WTC11 (cell line): Measurements from ENCODE around the gene NKAIN2. TPM values are rescaled to one million over a fixed set of nuclear protein-coding genes. Genes with fewer than 3 reads are reported as not detected.

Source experiments
- ATAC-seq: fragments of 200-7000 bp; cut with Tn5 transposase; 2 replicates; pipeline ENCODE4 v1.10.0; 2021; ENCODE audit warnings: mild to moderate bottlenecking, moderate library complexity
- CTCF ChIA-PET: fragments of 300-600 bp; sonication (Branson Sonifier 250); formaldehyde crosslinking; loops from one replicate; lab custom pipeline; 2021; ENCODE audit warnings: antibody characterized with exemption; lab: Charles Lee
- POLR2A ChIA-PET: fragments of 350-600 bp; sonication (Branson Sonifier 250); formaldehyde crosslinking; loops from one replicate; lab custom pipeline; 2021; ENCODE audit warnings: antibody characterized with exemption; lab: Charles Lee
- DNase-seq: peaks from one replicate; pipeline ENCODE4 v3.0.0; 2021; ENCODE audit warnings: low spot score
- H3K27ac Mint-ChIP-seq: 2 replicates; pipeline ENCODE4 v1.8.0; 2021; ENCODE audit warnings: mixed read lengths
- H3K27me3 Mint-ChIP-seq: 2 replicates; pipeline ENCODE4 v1.8.0; 2021; ENCODE audit warnings: low read depth, mild to moderate bottlenecking, moderate library complexity, mixed read lengths
- H3K36me3 Mint-ChIP-seq: 2 replicates; pipeline ENCODE4 v1.8.0; 2021; ENCODE audit warnings: mixed read lengths
- H3K4me1 Mint-ChIP-seq: 2 replicates; pipeline ENCODE4 v1.8.0; 2022; ENCODE audit warnings: mixed read lengths
- H3K4me3 Mint-ChIP-seq: 2 replicates; pipeline ENCODE4 v1.8.0; 2021; ENCODE audit warnings: mild to moderate bottlenecking, moderate library complexity, mixed read lengths
- H3K9me3 Mint-ChIP-seq: 2 replicates; pipeline ENCODE4 v1.8.0; 2021; ENCODE audit warnings: mixed read lengths
- AFF4 ChIP-seq: sonication (generic); formaldehyde crosslinking; IDR thresholded peaks from 2 replicates; pipeline ENCODE4 v1.8.1; 2023; ENCODE audit warnings: mild to moderate bottlenecking, missing genetic modification reagents, borderline replicate concordance
- ARID4B ChIP-seq: sonication (generic); formaldehyde crosslinking; IDR thresholded peaks from 2 replicates; pipeline ENCODE4 v1.8.0; 2023; ENCODE audit warnings: missing genetic modification reagents, mild to moderate bottlenecking, borderline replicate concordance
- ATF1 ChIP-seq: sonication (generic); formaldehyde crosslinking; IDR thresholded peaks from 2 replicates; pipeline ENCODE4 v1.8.1; 2023; ENCODE audit warnings: mild to moderate bottlenecking, moderate library complexity, missing genetic modification reagents
- CREM ChIP-seq: sonication (generic); formaldehyde crosslinking; IDR thresholded peaks from 2 replicates; pipeline ENCODE4 v1.8.1; 2022; ENCODE audit warnings: mild to moderate bottlenecking, missing genetic modification reagents, moderate library complexity
- E2F1 ChIP-seq: sonication (generic); formaldehyde crosslinking; IDR thresholded peaks from 2 replicates; pipeline ENCODE4 v1.8.0; 2022; ENCODE audit warnings: mild to moderate bottlenecking, missing genetic modification reagents
- ESRRA ChIP-seq: sonication (generic); formaldehyde crosslinking; IDR thresholded peaks from 2 replicates; pipeline ENCODE4 v1.8.1; 2022; ENCODE audit warnings: mild to moderate bottlenecking, missing genetic modification reagents, borderline replicate concordance
- FOXP1 ChIP-seq: sonication (generic); formaldehyde crosslinking; IDR thresholded peaks from 2 replicates; pipeline ENCODE4 v1.8.0; 2022; ENCODE audit warnings: missing genetic modification reagents, mild to moderate bottlenecking, moderate library complexity, borderline replicate concordance
- GRHL2 ChIP-seq: fragments of 250-450 bp; sonication (Bioruptor Pico); IDR thresholded peaks from 2 replicates; pipeline ENCODE4 v1.8.0; 2022; ENCODE audit warnings: mild to moderate bottlenecking, moderate library complexity; ENCODE audit not compliant: insufficient replicate concordance, severe bottlenecking
- MYBL2 ChIP-seq: sonication (generic); formaldehyde crosslinking; IDR thresholded peaks from 2 replicates; pipeline ENCODE4 v1.8.1; 2023; ENCODE audit warnings: mild to moderate bottlenecking, moderate library complexity, missing genetic modification reagents
- NFATC4 ChIP-seq: fragments of 250-450 bp; sonication (Bioruptor Pico); IDR thresholded peaks from 2 replicates; pipeline ENCODE4 v1.9.0; 2021; ENCODE audit warnings: mild to moderate bottlenecking
- PRRX2 ChIP-seq: fragments of 250-450 bp; sonication (Bioruptor Pico); IDR thresholded peaks from 2 replicates; pipeline ENCODE4 v1.8.0; 2021; ENCODE audit warnings: mild to moderate bottlenecking
- RORB ChIP-seq: fragments of 250-450 bp; sonication (Bioruptor Pico); IDR thresholded peaks from 2 replicates; pipeline ENCODE4 v1.9.0; 2021; ENCODE audit warnings: mild to moderate bottlenecking
- TEAD4 ChIP-seq: sonication (generic); formaldehyde crosslinking; IDR thresholded peaks from 2 replicates; pipeline ENCODE4 v1.8.0; 2022; ENCODE audit warnings: mild to moderate bottlenecking, missing genetic modification reagents
- ZNF121 ChIP-seq: sonication (generic); formaldehyde crosslinking; IDR thresholded peaks from 2 replicates; pipeline ENCODE4 v1.8.0; 2023; ENCODE audit warnings: missing genetic modification reagents
- ZNF671 ChIP-seq: fragments of 250-450 bp; sonication (Bioruptor Pico); IDR thresholded peaks from 2 replicates; pipeline ENCODE4 v1.8.0; 2021; ENCODE audit warnings: mild to moderate bottlenecking
- ZSCAN18 ChIP-seq: fragments of 250-450 bp; sonication (Bioruptor Pico); IDR thresholded peaks from 2 replicates; pipeline ENCODE4 v2.1.2; 2022; ENCODE audit warnings: mild to moderate bottlenecking, moderate library complexity
- total RNA-seq: library from RNA; stranded (reverse); gene quantifications from 3 replicates; pipeline ENCODE4 v1.2.3, GENCODE V29; 2021
- TF ChIP-seq, protein P1 (sequence below): sonication (generic); formaldehyde crosslinking; IDR thresholded peaks from 2 replicates; pipeline ENCODE4 v1.8.1; 2023; ENCODE audit warnings: mild to moderate bottlenecking, moderate library complexity, missing genetic modification reagents
- TF ChIP-seq, protein P2 (sequence below): sonication (generic); formaldehyde crosslinking; IDR thresholded peaks from 2 replicates; pipeline ENCODE4 v1.8.0; 2022; ENCODE audit warnings: missing genetic modification reagents

NKAIN2 gene
- total RNA-seq, 1 experiment from 2014 or later = 0.33 TPM

DNA sequence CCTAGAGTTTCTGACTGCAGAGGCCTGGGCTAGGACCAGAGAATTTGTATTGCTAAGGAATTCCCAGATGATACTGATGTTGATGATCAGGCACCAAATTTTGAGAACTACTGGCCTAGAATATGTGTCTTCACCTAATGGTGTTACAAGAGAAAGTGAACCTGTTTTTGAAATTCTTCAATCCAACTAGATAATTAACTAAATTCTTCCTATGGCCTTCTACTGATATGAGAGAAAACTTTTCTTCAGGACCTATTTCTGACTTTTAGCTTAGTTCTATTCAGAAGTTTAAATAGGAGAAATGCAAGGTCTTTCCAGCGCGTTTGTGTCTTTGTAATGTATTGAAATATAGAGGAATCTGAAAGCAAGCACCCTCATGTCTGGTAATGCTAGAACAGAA is 7.3 kb downstream of the NKAIN2 start:
- no peak overlapping the region for H3K27ac Mint-ChIP-seq
- peaks cover 24% of the 10 kb centered on the region for H3K27me3 Mint-ChIP-seq
- TF ChIP-seq ARID4B (CRISPR knock-in tag) (no peak), FOXP1 (CRISPR knock-in tag) (no peak), ESRRA (no peak), NFATC4 (no peak), AFF4 (CRISPR knock-in tag) (no peak), PRRX2 (no peak), TEAD4 (CRISPR knock-in tag) (no peak), GRHL2 (CRISPR knock-in tag) (no peak), E2F1 (CRISPR knock-in tag) (no peak), ZSCAN18 (CRISPR knock-in tag) (no peak), ZNF671 (no peak)
- TF ChIP-seq, protein P1, sequence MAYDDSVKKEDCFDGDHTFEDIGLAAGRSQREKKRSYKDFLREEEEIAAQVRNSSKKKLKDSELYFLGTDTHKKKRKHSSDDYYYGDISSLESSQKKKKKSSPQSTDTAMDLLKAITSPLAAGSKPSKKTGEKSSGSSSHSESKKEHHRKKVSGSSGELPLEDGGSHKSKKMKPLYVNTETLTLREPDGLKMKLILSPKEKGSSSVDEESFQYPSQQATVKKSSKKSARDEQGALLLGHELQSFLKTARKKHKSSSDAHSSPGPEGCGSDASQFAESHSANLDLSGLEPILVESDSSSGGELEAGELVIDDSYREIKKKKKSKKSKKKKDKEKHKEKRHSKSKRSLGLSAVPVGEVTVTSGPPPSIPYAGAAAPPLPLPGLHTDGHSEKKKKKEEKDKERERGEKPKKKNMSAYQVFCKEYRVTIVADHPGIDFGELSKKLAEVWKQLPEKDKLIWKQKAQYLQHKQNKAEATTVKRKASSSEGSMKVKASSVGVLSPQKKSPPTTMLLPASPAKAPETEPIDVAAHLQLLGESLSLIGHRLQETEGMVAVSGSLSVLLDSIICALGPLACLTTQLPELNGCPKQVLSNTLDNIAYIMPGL (CRISPR knock-in tag) = no peak
- H3K36me3 Mint-ChIP-seq = no peaks in the 10 kb centered on the region
- ChIA-PET CTCF (interaction anchor here (1.6 kb wide), 1 partner anchor 8 kb away, joined by 10 read pairs; no protein-coding TSS in a partner anchor), POLR2A (no interaction called here)
- H3K9me3 Mint-ChIP-seq = no peaks in the 10 kb centered on the region
- no peak for DNase-seq
- no peak overlapping the region for H3K4me3 Mint-ChIP-seq
- peaks cover 5% of the 10 kb centered on the region; the same call in 1 of the 2 replicates for H3K4me1 Mint-ChIP-seq
- no peak for ATAC-seq

- Mint-ChIP-seq H3K4me3 (no peak overlapping the region), H3K27ac (no peak overlapping the region), H3K4me1 (peaks cover 5% of the 10 kb centered on the region; the same call in 1 of the 2 replicates), H3K36me3 (no peaks in the 10 kb centered on the region), H3K9me3 (no peaks in the 10 kb centered on the region), H3K27me3 (peaks cover 19% of the 10 kb centered on the region)
- no peak for DNase-seq
- POLR2A ChIA-PET = no interaction called here
- ATAC-seq = no peak
- CTCF ChIA-PET = interaction anchor here (1.6 kb wide), 1 partner anchor 9 kb away, joined by 10 read pairs; no protein-coding TSS in a partner anchor
- no peak for TF ChIP-seq ZNF121 (CRISPR knock-in tag)
- no peak for TF ChIP-seq MYBL2 (CRISPR knock-in tag)
- TF ChIP-seq ATF1 (CRISPR knock-in tag) = no peak
- no peak for TF ChIP-seq E2F1 (CRISPR knock-in tag)
- TF ChIP-seq, protein P2, sequence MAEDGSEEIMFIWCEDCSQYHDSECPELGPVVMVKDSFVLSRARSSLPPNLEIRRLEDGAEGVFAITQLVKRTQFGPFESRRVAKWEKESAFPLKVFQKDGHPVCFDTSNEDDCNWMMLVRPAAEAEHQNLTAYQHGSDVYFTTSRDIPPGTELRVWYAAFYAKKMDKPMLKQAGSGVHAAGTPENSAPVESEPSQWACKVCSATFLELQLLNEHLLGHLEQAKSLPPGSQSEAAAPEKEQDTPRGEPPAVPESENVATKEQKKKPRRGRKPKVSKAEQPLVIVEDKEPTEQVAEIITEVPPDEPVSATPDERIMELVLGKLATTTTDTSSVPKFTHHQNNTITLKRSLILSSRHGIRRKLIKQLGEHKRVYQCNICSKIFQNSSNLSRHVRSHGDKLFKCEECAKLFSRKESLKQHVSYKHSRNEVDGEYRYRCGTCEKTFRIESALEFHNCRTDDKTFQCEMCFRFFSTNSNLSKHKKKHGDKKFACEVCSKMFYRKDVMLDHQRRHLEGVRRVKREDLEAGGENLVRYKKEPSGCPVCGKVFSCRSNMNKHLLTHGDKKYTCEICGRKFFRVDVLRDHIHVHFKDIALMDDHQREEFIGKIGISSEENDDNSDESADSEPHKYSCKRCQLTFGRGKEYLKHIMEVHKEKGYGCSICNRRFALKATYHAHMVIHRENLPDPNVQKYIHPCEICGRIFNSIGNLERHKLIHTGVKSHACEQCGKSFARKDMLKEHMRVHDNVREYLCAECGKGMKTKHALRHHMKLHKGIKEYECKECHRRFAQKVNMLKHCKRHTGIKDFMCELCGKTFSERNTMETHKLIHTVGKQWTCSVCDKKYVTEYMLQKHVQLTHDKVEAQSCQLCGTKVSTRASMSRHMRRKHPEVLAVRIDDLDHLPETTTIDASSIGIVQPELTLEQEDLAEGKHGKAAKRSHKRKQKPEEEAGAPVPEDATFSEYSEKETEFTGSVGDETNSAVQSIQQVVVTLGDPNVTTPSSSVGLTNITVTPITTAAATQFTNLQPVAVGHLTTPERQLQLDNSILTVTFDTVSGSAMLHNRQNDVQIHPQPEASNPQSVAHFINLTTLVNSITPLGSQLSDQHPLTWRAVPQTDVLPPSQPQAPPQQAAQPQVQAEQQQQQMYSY (CRISPR knock-in tag) = no peak
- no peak for TF ChIP-seq RORB (CRISPR knock-in tag)
- TF ChIP-seq NFATC4 = no peak
- no peak for TF ChIP-seq CREM
Measured at GRCh38 chr6:123811378-123811777, 7.7 kb downstream of the NKAIN2 start.
